Raji (cell line): ENCODE data around the gene TSPAN2.

Experiments used
- POLR2A ChIP-seq: IDR thresholded peaks from 2 replicates; pipeline ENCODE4 v1.6.1; 2011; ENCODE audit warnings: low read depth, low read length, control low read depth; ENCODE audit not compliant: insufficient read depth

The TSPAN2 gene

GRCh38 chr1:115069659-115070308 lies 19.5 kb downstream of the TSPAN2 start:
- no peak for TF ChIP-seq POLR2A

DNA sequence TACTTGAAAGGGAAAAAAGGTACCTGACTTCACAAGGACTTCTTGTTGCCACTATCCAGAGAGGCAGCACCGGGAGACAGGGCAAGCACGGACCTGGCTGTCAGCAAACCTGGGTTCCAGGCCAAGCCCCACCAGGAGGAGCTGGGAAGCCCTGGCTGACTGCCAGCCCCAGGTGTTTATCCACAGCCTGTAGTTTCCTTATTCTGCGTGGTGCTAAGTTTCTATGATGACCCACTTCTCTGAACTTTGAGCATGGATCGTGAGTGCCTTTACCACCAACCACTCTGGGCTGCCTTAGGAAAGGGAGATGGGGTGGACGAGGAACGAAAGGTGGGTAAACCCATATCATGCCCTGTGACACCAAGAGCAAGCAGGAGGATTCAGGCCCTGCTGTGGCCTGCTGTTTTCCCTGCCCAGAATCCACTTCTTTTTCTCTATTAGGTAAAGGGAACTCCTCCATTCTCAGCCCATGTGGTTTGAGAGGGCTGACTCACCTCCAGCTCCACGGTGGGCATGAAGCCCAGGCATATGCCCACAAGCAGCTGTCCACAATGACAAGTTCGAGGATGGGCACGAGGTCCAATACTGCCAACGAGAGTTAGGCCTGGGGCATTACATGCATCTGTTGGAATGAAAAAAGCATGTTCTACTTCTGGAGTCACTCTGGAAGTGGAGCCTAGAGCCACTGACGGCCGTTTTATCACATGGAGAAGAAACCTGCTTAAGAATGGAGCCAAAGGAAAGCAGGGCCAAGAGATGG lies 20.3 kb downstream of the TSPAN2 start:
- TF ChIP-seq POLR2A, result no peak

DNA sequence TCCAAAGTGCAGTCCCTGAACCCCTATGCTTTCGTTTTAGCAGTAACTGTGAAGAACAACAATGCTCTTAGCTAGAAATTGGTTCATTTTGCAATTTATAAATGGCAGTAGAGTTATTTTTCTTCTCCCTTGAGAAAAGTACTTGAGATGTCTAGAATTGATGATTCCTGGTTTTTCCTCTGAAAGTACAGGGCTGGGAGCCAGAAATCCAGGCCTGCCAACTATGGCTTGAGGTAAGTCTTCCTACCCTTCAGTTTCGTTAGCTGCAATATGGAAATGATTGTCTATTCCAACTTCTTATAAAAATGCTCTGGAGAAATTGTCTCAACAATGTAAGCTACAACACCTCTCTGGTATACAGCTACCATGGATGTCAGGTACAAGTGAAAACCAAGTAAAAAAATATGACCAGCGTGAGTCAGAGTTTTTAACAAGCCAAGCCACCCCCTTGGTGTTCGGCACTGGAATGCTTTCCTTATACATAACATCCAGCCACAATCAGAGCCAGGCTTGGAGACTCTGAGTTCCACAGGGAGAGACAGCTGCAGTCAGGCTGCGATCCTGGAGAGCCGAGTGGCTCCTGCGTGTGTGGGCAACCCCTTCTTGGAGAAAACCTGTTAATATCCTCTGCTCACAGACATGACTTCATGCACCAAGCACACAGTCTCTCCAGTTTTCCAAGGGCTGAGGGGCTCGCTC lies 22.0 kb downstream of the TSPAN2 start:
- TF ChIP-seq POLR2A, result no peak

GRCh38 chr1:115065021-115065420 lies 24.3 kb downstream of the TSPAN2 start:
- TF ChIP-seq POLR2A, result no peak

DNA sequence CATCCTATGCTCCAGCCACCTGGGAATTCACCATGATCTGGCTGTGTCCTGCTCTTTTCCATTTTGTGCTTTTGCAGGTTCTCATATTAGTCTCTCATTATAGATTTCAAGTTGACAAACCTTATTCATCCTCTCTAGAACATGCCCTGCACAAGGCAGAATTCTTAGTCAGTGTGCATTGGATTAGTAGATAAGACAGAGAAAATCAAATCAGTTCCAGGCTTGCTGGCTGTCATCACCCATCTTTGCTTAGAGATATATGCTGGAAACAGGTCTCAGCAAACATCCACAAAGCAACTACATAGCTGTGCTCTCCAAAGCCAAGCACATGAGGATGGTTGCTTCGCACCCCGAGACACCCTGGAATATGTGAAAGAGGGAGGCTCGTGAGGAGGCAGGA lies 24.8 kb downstream of the TSPAN2 start:
- no peak for TF ChIP-seq POLR2A

- no peak for TF ChIP-seq POLR2A
Measured at GRCh38 chr1:115063228-115063901, 25.9 kb downstream of the TSPAN2 start.

- TF ChIP-seq POLR2A, result no peak
Measured at GRCh38 chr1:115062542-115063004, 26.7 kb downstream of the TSPAN2 start.

DNA sequence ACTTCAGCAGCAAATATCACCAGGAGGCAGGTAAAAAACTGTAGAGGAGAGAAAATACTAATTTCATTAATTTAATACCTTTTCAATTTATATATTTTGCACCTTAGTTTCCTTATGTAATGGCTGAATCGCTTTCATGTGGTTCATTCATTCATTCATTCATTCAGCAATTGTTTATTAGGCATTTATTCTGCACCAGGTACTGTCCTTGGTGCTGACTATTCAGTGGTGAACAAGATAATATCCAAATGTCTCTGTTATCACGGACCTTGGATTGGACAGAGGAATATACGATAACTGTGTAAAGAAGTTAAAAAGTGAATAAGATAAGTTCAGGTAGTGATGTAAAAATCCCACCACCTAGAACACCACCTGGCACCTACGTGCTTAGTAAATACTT lies 28.8 kb downstream of the TSPAN2 start:
- no peak for TF ChIP-seq POLR2A

GRCh38 chr1:115059316-115059715 lies 30.0 kb downstream of the TSPAN2 start:
- no peak for TF ChIP-seq POLR2A

- TF ChIP-seq POLR2A, result no peak
Measured at GRCh38 chr1:115057661-115058254, 31.5 kb downstream of the TSPAN2 start.

DNA sequence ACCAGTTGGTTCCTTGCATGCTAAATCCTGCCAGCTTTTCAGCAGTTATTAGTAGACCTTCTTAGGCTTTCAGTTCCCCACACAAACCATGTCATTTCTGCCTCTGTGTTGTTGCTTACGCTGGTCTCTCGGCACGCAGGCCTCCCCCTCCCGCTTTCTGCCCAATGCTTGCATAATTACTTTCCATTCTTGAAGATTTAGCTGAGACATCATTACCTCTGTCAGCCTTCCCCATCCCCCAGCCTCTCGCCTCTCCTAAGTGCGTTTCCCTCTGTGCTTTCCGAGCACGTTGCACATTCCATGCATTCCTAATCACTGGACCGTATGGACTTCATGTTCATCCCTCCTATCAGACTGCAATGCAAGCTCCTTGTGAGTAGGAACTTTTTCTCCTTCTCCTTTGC lies 32.9 kb downstream of the TSPAN2 start:
- no peak for TF ChIP-seq POLR2A

GRCh38 chr1:115052454-115053083 lies 36.7 kb downstream of the TSPAN2 start:
- TF ChIP-seq POLR2A, result no peak

DNA sequence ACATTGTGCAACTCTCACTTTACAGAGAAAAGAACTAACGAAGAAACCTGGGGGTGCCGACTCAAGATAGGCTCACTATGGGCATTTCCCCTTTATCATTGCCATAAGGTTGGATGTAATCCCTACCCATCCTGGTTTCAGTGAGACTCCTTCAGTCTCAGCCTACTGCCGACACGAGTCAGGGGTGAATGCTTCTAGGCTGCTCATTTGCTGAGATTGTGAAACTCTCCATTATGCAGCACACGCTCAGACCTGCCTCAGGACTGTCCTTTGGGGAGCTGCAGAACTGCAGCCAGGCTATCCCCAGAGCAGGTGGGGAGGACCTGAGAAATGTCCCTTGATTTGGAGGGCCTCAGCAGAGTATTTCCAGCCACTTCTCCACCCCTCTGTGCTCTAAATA lies 37.5 kb downstream of the TSPAN2 start:
- no peak for TF ChIP-seq POLR2A

- no peak for TF ChIP-seq POLR2A
Measured at GRCh38 chr1:115046751-115047150, 42.6 kb downstream of the TSPAN2 start.

DNA sequence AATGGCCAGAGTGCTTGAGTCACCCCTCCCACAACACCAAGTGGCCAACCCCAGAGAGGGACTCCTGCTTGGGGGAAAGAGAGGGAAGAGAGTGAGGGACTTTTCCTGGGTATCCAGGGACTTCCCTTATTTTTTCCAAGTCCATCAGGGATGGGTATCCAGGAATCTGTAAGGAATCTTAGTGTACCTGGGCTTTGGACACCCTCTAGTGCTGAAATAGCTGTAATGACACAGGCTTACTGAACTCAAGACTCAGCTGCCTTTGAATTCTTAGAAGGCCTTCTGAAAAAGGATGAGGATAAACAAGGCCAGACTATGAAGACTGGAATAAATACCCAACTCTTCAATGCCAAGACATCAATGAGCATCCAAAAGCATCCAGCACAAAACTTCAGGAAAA lies 47.6 kb downstream of the TSPAN2 start:
- no peak for TF ChIP-seq POLR2A

- TF ChIP-seq POLR2A, result no peak
Measured at GRCh38 chr1:115040501-115040900, 48.8 kb downstream of the TSPAN2 start.
